GM19372 (cell line): Measurements from ENCODE around the gene SEMA4B.
"Not testable (repeated sequence)": the region's sequence is repeated elsewhere in the genome, so short reads cannot be mapped to it uniquely, and the experiment has no call there.

Experiments
- ATAC-seq: cut with Tn5 transposase; IDR thresholded peaks from one replicate; pipeline ENCODE4 v1.9.1; 2021; ENCODE audit warnings: mild to moderate bottlenecking, low read depth, moderate library complexity; ENCODE audit not compliant: unreplicated experiment

Gene SEMA4B, protein sequence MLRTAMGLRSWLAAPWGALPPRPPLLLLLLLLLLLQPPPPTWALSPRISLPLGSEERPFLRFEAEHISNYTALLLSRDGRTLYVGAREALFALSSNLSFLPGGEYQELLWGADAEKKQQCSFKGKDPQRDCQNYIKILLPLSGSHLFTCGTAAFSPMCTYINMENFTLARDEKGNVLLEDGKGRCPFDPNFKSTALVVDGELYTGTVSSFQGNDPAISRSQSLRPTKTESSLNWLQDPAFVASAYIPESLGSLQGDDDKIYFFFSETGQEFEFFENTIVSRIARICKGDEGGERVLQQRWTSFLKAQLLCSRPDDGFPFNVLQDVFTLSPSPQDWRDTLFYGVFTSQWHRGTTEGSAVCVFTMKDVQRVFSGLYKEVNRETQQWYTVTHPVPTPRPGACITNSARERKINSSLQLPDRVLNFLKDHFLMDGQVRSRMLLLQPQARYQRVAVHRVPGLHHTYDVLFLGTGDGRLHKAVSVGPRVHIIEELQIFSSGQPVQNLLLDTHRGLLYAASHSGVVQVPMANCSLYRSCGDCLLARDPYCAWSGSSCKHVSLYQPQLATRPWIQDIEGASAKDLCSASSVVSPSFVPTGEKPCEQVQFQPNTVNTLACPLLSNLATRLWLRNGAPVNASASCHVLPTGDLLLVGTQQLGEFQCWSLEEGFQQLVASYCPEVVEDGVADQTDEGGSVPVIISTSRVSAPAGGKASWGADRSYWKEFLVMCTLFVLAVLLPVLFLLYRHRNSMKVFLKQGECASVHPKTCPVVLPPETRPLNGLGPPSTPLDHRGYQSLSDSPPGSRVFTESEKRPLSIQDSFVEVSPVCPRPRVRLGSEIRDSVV

GRCh38 chr15:90201130-90201943, at the start of gene SEMA4B:
TSS of gene SEMA4B (plus strand) at chr15:90201330. CDS start at chr15:90201579, 249 bp downstream.
- peak; percentile 77 for ATAC-seq

GRCh38 chr15:90151989-90152645, 49.0 kb upstream of the SEMA4B start:
- ATAC-seq, result no peak

DNA sequence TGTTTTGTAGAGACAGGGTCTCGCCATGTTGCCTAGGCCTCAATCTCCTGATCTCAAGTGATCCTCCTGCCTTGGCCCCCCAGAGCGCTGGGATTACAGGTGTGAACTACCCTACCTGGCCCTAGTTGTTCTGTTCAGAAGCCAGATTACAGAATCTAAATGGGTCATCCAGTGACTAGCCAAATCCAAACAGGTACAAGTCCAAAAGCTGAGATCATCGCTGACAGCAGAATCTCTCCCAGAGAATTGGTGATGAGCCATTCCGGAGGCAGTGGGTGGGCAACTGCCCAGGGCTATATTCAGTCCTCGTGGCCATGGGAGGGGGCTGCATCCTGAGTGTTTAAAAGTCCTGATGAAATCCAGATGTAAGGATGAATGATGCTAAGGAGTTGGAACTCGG, 47.5 kb upstream of the SEMA4B start:
- no peak for ATAC-seq

DNA sequence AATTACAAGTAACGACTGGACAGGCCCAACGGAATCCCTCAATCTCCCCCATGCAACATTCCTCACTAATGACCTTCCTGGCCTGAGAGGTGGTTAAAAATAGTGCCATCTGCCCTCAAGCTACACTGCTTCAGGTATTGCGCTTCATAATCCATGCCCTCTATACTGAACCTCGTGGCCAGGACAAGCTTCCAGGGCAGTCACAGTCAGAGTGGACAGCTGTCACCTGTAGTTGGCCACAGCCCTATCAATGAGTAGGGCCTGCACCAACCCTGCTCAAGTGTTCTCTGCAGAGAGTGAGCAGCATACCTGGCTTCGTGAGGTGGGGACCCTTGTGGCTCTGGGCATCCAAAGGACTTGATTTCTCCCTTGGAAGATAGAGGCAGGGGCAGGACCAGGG, 46.9 kb upstream of the SEMA4B start:
- ATAC-seq, result no peak

GRCh38 chr15:90154861-90155626, 46.1 kb upstream of the SEMA4B start:
- ATAC-seq, result no peak

DNA sequence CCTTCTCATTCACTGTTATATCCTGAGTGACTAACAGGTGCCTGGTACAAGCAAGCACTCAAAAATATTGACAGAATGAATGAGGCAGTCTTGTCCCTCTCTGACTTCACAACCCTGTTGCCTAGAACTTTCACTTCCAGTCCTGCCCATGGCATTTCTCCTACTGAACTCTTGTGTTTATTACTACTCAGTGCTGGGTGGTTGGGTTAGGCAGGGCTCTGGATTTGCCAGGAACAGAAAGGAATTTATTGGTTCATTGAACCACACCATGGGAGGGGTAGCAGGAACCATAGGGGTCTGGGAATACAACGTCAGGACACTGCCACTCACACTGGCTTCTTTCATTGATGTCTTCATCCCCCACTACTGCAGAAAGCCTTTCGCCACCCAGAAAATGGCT, 41.9 kb upstream of the SEMA4B start:
- no peak for ATAC-seq

DNA sequence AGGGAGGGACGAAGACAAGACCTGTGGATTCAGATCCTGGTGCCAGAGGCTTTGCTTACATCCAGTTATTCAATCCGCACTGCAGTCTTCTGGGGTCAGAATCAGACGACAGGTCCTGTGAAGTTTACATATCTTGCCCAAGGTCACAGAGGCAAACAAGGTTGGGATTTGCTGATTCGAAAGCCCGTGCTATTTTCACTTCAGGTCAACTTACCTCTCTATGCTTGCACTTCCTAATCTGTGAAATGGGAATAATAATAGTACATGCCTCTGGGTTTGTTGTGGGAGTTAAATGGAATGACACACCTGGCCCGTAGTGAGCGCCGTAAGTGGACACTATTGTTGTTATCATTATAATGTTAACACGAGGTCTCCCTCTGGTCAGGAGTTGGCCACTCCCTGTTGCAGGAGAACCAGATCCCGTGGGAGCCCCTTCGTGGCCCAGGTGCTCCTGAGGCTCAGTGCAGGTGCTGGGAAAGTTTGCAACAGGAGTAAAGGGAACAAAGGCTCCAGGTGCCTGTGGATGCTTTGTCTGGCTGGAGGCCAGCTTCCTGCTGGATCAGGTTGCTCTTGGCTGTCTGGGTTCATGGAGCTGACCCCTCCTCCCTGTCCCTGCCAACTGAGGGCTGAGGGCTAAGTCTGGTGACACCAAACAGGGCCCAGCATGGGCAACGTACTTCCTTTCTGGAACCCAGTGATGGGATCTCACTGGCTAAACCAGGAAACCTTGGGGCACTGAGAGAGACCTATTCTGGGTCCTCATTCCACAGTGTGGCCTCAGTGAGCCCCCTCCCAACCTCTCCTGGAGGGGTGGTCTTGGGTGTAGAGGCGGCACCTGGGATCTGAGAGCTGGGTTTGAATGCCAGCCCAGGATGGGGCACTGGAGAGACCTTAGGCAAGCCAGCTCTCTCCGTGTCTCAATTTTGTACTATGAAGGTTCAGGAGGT, 40.1 kb upstream of the SEMA4B start:
- ATAC-seq, result no peak

- ATAC-seq, result peak; percentile 62
Observed at GRCh38 chr15:90161950-90162361, 39.2 kb upstream of the SEMA4B start.

- ATAC-seq, result no peak
Observed at GRCh38 chr15:90162956-90163355, 38.2 kb upstream of the SEMA4B start.

DNA sequence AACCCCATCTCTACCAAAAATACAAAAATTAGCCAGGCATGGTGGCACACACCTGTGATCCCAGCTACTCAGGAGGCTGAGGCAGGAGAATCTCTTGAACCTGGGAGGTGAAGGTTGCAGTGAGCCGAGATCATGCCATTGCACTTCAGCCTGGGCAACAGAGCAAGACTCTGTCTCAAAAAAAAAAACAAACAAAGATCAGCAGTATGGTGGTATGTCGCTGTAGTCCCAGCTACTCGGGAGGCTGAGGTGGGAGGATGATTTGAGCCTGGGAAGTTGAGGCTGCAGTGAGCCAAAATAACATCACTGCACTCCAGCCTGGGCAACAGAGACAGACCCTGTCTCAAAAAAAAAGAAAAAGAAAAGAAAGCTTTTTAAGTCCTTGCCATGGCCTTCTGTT, 36.9 kb upstream of the SEMA4B start:
- ATAC-seq, result not testable (repeated sequence)

DNA sequence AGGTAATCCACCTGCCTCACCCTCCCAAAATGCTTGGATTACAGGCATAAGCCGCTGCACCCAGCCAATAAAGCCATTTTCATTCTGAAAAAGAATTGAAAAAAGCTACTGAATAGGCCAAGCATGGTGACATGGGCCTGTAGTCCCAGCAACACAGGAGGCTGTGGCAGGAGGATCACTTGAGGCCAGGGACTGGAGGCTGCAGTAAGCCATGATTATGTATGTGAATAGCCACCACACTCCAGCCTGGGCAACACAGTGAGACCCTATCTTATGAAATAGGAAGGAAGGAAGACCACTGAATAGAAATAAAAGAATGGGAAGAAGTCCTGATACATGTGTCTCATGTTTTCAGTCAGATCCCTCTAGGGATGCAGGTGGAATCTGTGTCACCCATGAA, 36.0 kb upstream of the SEMA4B start:
- no peak for ATAC-seq

DNA sequence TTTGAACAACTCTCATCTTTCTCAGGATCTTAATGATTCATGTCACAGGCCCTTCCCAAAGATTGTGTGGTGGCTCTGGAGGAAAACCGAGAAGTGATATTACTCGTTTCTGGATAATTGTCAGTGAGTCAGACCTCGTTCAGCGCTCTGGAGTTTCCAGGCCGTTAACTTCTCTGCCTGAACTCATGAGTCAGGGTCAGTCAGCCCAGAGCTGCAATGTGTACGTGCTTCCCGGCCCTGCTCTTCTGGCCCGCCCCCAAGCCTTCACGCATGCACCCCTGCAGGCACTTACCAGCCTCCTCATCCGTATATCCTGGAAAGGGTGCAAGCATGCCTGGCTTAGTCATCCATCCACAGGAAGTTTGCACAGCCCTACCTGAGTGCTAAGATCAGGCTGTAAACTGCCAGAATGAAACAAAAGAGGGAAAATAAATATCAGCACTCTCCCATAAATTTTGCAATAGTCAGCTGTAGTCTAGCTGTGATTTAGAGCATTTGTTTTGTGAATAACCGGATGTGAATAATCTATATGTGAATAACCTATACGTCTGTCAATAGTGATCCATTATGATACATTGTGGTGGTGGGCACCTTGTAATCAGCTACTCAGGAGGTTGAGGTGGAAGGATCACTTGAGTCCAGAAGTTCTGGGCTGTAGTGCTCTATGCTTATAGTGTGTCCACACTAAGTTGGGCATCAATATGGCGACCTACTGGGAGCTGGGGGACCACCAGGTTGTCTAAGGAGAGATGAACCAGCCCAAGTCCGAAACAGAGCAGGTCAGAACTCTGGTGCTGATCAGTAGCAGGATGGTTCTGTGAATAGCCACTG, 35.3 kb upstream of the SEMA4B start:
- no peak for ATAC-seq

GRCh38 chr15:90167121-90167520, 34.0 kb upstream of the SEMA4B start:
- ATAC-seq, result no peak

DNA sequence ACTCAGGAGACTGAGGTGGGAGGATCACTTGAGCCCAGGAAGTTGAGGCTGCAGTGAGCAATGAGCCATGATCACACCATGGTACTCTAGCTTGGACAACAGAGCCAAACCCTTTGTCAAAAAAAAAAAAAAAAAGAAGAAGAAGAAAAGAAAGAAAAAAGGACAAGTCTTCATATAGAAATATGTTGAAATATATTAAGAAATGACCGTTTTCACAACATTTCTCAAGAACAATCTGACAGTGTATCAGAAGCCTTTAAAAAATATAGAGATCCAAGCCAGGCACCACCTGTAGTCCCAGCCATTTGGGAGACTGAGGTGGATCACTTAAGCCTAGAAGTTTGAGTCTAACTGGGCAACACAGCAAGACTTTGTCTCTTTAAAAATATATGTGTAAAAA, 29.5 kb upstream of the SEMA4B start:
- ATAC-seq, result no peak

DNA sequence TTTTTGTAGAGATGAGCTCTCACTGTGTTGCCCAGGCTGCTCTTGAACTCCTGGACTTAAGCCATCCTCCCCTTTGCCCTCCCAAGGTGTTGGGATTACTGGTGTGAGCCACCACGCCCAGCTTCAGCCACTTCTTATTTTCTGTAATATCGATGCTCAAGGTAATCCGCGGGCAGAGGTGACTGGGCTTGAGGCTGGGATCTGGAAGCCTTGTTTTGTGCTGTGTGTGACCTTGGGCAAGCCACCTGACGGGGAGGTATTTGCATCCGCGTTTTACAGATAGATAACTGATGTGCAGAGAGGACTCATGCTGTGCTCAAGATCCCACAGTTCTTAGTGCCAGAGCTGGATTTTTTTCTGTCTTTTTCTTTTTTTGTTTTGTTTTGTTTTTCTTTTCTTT, 27.8 kb upstream of the SEMA4B start:
- no peak for ATAC-seq

DNA sequence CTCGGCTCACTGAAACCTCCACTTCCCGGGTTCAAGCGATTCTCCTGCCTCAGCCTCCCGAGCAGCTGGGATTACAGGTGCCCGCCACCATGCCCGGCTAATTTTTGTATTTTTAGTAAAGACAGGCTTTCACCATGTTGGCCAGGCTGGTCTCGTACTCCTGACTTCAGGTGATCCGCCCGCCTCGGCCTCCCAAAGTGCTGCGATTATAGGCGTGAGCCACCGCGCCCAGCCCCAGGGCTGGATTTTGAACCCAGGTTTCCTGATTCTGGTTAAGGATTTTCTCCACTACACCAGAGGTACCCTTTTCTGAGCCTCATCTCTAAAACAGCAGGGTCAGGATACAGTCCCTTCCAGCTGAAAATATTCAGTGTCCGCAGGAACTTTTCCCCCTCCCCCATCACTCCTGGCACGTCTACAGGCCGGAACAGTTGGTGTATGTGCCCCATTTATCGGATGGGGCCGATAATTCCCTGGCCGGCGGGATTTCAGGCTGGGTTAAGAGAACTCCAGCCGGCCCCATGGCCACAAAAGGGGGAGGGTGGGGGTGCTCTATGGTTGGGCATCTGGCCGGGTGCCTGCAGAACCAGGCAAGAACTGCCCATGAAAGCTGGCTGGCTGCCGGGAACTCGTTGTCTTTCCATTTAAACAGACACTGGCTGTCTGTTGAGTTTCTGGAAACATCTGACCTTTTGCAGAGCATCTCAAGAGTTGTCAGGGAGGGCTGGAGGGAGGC, 26.8 kb upstream of the SEMA4B start:
- no peak for ATAC-seq

GRCh38 chr15:90177012-90177411, 24.1 kb upstream of the SEMA4B start:
- no peak for ATAC-seq
